ENCODE measurements around the gene UGT1A4. TPM values are rescaled to one million over a fixed set of nuclear protein-coding genes. Genes with fewer than 3 reads are reported as not detected.

UGT1A4 gene
- total RNA-seq, 1 experiment from 2014 or later: 0.12 TPM

DNA sequence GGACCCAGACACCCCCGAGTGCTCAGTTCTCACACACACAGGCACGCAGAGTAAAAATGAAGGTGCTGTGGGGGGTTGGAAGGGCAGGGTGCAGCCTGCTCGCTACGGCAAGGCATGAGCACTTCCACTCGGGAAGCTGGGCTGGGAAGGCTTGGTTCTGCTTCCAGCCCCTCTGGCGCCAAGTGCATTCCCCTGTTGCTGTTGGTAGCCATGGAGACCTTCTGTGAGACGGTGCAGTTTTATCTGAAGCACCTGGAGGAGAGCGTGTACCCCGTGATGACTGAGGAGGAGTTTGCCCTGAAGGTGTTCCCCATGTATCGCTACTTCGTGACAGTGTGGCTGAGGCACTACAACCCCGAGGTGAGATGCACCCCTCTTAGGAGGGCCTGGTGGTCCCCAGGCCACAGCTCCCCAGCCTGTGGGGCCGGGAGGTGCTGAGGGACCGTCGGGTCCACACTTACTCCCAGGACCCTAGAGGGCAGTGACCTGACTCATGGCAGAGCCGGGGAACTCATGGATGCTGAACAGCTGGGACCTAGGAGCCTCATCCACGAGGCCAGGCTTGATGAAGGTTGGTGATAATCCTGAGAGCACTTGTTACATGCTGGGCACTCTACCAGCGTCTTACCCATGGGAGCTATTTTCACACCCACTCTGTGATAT lies 75.1 kb downstream of the UGT1A4 start:
- H3K36me3 ChIP-seq (ENCODE audit: control insufficient read depth in 1 of 2, insufficient read depth in 2 of 2, low read length in 2 of 2): no peaks in the 10 kb centered on the region
- no peak overlapping the region for H2AFZ ChIP-seq (ENCODE audit: low read depth, low read length, poor library complexity, severe bottlenecking)
- no peak overlapping the region for H3K4me2 ChIP-seq (ENCODE audit: low read length)
- intact Hi-C loops (cut with micrococcal nuclease): no loop called here
- no peak overlapping the region for H3K4me3 ChIP-seq (replicated peaks in 1 of 2; ENCODE audit: low read depth in 1 of 2, low read length in 2 of 2)
- H3K9ac ChIP-seq (ENCODE audit: low read length): no peak overlapping the region
- no peak overlapping the region for H3K27ac ChIP-seq (ENCODE audit: low read depth, low read length)
- no TSS peak for BruUV-seq (replicated peaks)
- no peaks in the 10 kb centered on the region for H3K4me1 ChIP-seq (ENCODE audit: control insufficient read depth in 1 of 2, insufficient read depth in 2 of 2, low read length in 2 of 2)
- no peak for DNase-seq (ENCODE audit: low read depth, low spot score)
- H3K9me3 ChIP-seq (ENCODE audit: control insufficient read depth in 1 of 2, insufficient read depth in 1 of 2, low read depth in 1 of 2, low read length in 2 of 2): no peaks in the 10 kb centered on the region
- ChIA-PET CTCF (no interaction called here), RAD21 (ENCODE audit: low non-redundant PET in 1 of 2, low total read pairs in 2 of 2, uncharacterized antibody in 2 of 2, unreplicated experiment in 2 of 2) (no interaction called here), POLR2A (no interaction called here)
- H3K79me2 ChIP-seq (ENCODE audit: insufficient read depth, low read length): no peaks in the 10 kb centered on the region
- TF ChIP-seq SP1 (IDR thresholded peaks at IDR 0.05; ENCODE audit: low read depth) (no peak), ZBTB33 (IDR thresholded peaks at IDR 0.05; ENCODE audit: extremely low read depth, insufficient replicate concordance, low read length) (no peak), ZNF274 (IDR thresholded peaks at IDR 0.05; ENCODE audit: low read depth, low read length) (no peak), ZFX (IDR thresholded peaks at IDR 0.05) (no peak), JUND (IDR thresholded peaks at IDR 0.05) (no peak), FOSL1 (IDR thresholded peaks at IDR 0.05; ENCODE audit: low read depth) (no peak), ELF1 (IDR thresholded peaks at IDR 0.05; ENCODE audit: borderline replicate concordance, low read depth) (no peak), YY1 (IDR thresholded peaks at IDR 0.05; ENCODE audit: extremely low read depth, insufficient replicate concordance, low read depth, low read length) (no peak), CBX3 (IDR thresholded peaks at IDR 0.05; ENCODE audit: low read depth) (no peak), CEBPB (IDR thresholded peaks at IDR 0.05; ENCODE audit: low read depth) (no peak), POLR2AphosphoS5 (IDR thresholded peaks at IDR 0.05; ENCODE audit: low read depth, low read length) (no peak), EZH2phosphoT487 (IDR thresholded peaks at IDR 0.05; ENCODE audit: borderline replicate concordance) (no peak), SIN3A (IDR thresholded peaks at IDR 0.05; ENCODE audit: low read depth) (no peak), SRF (IDR thresholded peaks at IDR 0.05; ENCODE audit: low read depth) (no peak), POLR2A (IDR thresholded peaks at IDR 0.05; ENCODE audit: borderline replicate concordance, extremely low read depth, insufficient read depth, insufficient read length) (no peak), TCF7L2 (IDR thresholded peaks at IDR 0.05; ENCODE audit: borderline replicate concordance, extremely low read depth, insufficient read depth, insufficient read length) (no peak), EGR1 (IDR thresholded peaks at IDR 0.05; ENCODE audit: low read depth) (no peak)
- TF ChIP-seq, protein P1, sequence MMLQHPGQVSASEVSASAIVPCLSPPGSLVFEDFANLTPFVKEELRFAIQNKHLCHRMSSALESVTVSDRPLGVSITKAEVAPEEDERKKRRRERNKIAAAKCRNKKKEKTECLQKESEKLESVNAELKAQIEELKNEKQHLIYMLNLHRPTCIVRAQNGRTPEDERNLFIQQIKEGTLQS (IDR thresholded peaks at IDR 0.05): no peak
- TF ChIP-seq, protein P2, sequence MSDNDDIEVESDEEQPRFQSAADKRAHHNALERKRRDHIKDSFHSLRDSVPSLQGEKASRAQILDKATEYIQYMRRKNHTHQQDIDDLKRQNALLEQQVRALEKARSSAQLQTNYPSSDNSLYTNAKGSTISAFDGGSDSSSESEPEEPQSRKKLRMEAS (IDR thresholded peaks at IDR 0.05): no peak
- TF ChIP-seq, protein P3, sequence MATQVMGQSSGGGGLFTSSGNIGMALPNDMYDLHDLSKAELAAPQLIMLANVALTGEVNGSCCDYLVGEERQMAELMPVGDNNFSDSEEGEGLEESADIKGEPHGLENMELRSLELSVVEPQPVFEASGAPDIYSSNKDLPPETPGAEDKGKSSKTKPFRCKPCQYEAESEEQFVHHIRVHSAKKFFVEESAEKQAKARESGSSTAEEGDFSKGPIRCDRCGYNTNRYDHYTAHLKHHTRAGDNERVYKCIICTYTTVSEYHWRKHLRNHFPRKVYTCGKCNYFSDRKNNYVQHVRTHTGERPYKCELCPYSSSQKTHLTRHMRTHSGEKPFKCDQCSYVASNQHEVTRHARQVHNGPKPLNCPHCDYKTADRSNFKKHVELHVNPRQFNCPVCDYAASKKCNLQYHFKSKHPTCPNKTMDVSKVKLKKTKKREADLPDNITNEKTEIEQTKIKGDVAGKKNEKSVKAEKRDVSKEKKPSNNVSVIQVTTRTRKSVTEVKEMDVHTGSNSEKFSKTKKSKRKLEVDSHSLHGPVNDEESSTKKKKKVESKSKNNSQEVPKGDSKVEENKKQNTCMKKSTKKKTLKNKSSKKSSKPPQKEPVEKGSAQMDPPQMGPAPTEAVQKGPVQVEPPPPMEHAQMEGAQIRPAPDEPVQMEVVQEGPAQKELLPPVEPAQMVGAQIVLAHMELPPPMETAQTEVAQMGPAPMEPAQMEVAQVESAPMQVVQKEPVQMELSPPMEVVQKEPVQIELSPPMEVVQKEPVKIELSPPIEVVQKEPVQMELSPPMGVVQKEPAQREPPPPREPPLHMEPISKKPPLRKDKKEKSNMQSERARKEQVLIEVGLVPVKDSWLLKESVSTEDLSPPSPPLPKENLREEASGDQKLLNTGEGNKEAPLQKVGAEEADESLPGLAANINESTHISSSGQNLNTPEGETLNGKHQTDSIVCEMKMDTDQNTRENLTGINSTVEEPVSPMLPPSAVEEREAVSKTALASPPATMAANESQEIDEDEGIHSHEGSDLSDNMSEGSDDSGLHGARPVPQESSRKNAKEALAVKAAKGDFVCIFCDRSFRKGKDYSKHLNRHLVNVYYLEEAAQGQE (IDR thresholded peaks at IDR 0.05; ENCODE audit: low read depth): no peak
- no peaks in the 10 kb centered on the region for H4K20me1 ChIP-seq (ENCODE audit: insufficient read depth)
- ATAC-seq: no peak
- H3K27me3 ChIP-seq (ENCODE audit: insufficient read depth, low read length): no peaks in the 10 kb centered on the region
- H3K9me2 ChIP-seq (ENCODE audit: insufficient read depth): no peaks in the 10 kb centered on the region

Measured in HCT116 (cell line).